Measurements from ENCODE around the gene TET3. TPM values are rescaled to one million over a fixed set of nuclear protein-coding genes. Genes with fewer than 3 reads are reported as not detected.

Gene TET3
- total and polyA plus RNA-seq, 2 of the 4 experiments (the other 2 are of a cell fraction) = 1.6 to 1.8 TPM

DNA sequence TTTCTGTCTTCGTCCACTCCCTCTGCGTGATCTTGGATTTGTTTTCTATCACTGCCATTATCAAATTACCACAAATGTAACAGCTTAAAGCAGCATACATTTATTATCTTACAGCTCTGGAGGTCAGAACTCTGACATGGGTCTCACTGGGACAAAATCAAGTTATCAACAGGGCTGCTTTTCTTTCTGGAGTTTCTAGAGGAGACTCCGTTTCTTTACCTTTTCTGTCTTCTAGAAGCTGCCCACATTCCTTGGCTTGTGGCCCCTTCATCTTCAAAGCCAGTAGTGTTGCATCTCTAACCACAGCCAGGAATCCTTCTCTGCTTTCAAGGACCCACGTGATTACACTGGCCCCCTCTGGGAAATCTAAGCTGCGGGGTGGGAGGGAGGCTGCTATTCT, 21.9 kb upstream of the TET3 start:
- Histone ChIP-seq H3K4me3 (ENCODE audit: insufficient read depth, low read depth, low read length) (no peak overlapping the region), H3K56ac (ENCODE audit: extremely low read depth, insufficient read depth, low read length) (no peak overlapping the region), H3K27ac (ENCODE audit: insufficient read depth, low read length) (no peak overlapping the region), H3K4ac (ENCODE audit: low read depth, low read length) (no peak overlapping the region), H4K20me1 (ENCODE audit: insufficient read depth, low read length) (0 out of 2 replicates have a peak, but pooled peaks cover 3% of the 10 kb centered on the region), H2BK120ac (ENCODE audit: low read depth, low read length) (no peak overlapping the region), H4K5ac (ENCODE audit: low read depth, low read length) (no peak overlapping the region), H3K4me1 (ENCODE audit: control insufficient read depth, insufficient read depth, low read length) (no peaks in the 10 kb centered on the region), H3K9me1 (ENCODE audit: insufficient read depth, low read length) (no peaks in the 10 kb centered on the region; the same call in 1 of the 2 replicates), H3K23ac (ENCODE audit: low read depth, low read length) (no peak overlapping the region), H3K79me1 (ENCODE audit: low read depth in 1 of 2, low read length in 2 of 2) (no peaks in the 10 kb centered on the region; a peak in 1 of 4 replicates), H2AK9ac (replicated peaks; ENCODE audit: low read depth, low read length, poor library complexity) (no peak overlapping the region), H3K4me2 (ENCODE audit: low read depth, low read length) (no peak overlapping the region), H2BK15ac (ENCODE audit: low read depth, low read length) (no peak overlapping the region), H3K36me3 (ENCODE audit: control insufficient read depth, insufficient read depth, low read length) (peaks cover 11% of the 10 kb centered on the region), H3K27me3 (ENCODE audit: control insufficient read depth, insufficient read depth, low read length) (0 out of 2 replicates have a peak, but pooled peaks cover 2% of the 10 kb centered on the region), H4K91ac (ENCODE audit: insufficient read depth, low read depth, low read length) (no peak overlapping the region), H2BK5ac (ENCODE audit: low read depth, low read length, poor library complexity, severe bottlenecking) (no peak overlapping the region), H3K14ac (replicated peaks; ENCODE audit: low read depth, low read length) (no peak overlapping the region), H4K8ac (ENCODE audit: low read depth in 2 of 2, low read length in 2 of 2) (no peak overlapping the region), H3K18ac (ENCODE audit: low read depth, low read length) (no peak overlapping the region), H3K9me3 (ENCODE audit: control insufficient read depth, insufficient read depth, low read length) (peaks cover 3% of the 10 kb centered on the region), H2AK5ac (ENCODE audit: low read depth, low read length) (no peak overlapping the region), H2AFZ (replicated peaks; ENCODE audit: low read length, poor library complexity) (no peak overlapping the region), H2BK20ac (ENCODE audit: low read depth, low read length) (no peak overlapping the region), H3K9ac (ENCODE audit: low read depth, low read length) (no peak overlapping the region)
- dilution Hi-C loops (cut with HindIII; ENCODE audit: low sequenced_read_pairs, unreplicated experiment) (no loop called here), in situ Hi-C loops (cut with MboI; ENCODE audit: low sequenced_read_pairs) (no loop called here), intact Hi-C loops (cut with micrococcal nuclease) (no loop called here)
- ATAC-seq (ENCODE audit: low read depth) (no peak), DNase-seq (no peak)
- ChIA-PET CTCF (no interaction called here), POLR2A (ENCODE audit: unreplicated experiment) (interaction anchor here (0.6 kb wide), 1 partner anchor 1378 kb away, joined by 3 read pairs; no protein-coding TSS in a partner anchor)
- BruUV-seq (replicated peaks) = no TSS peak
- no peak for TF ChIP-seq CEBPB (IDR thresholded peaks at IDR 0.05; ENCODE audit: low read depth, low read length)
- no peak for TF ChIP-seq CHD1 (IDR thresholded peaks at IDR 0.05; ENCODE audit: low read depth, low read length)
- no peak for TF ChIP-seq SMC3 (IDR thresholded peaks at IDR 0.05; ENCODE audit: low read depth, low read length)
- TF ChIP-seq MAFK (IDR thresholded peaks at IDR 0.05; ENCODE audit: low read depth, low read length) = no peak
- TF ChIP-seq FOS (IDR thresholded peaks at IDR 0.05; ENCODE audit: low read depth, low read length) = no peak
- no peak for TF ChIP-seq RCOR1 (IDR thresholded peaks at IDR 0.05; ENCODE audit: insufficient replicate concordance, low read length)
- TF ChIP-seq RFX5 (IDR thresholded peaks at IDR 0.05; ENCODE audit: low read depth, low read length) = no peak
- TF ChIP-seq NFE2L2 (IDR thresholded peaks at IDR 0.05; ENCODE audit: low read depth, low read length) = no peak
- no peak for TF ChIP-seq RAD21 (IDR thresholded peaks at IDR 0.05; ENCODE audit: low read length)
- TF ChIP-seq MAZ (IDR thresholded peaks at IDR 0.05; ENCODE audit: borderline replicate concordance, low read depth, low read length) = no peak
- TF ChIP-seq BHLHE40 (IDR thresholded peaks at IDR 0.05; ENCODE audit: low read depth, low read length) = no peak
- TF ChIP-seq CTCF (conservative IDR thresholded peaks at IDR 0.05; ENCODE audit: low read depth, low read length) = no peak
- TF ChIP-seq USF2 (IDR thresholded peaks at IDR 0.05; ENCODE audit: low read depth, low read length) = no peak
- 100% methylated on average over 1 of the region's 5 CpGs; no CpG with 5 or more reads in 1 of the 2 experiments for WGBS, 2 experiments (ENCODE audit: extremely low coverage in 2 of 2, insufficient read length in 1 of 2)
